OCI-LY1 (cell line): ENCODE measurements around the gene CASQ1.

Experiments used
- H2AFZ ChIP-seq: fragments of 200-600 bp; sonication (generic), shearing (Covaris generic); 2 replicates; pipeline ENCODE4 v1.6.0; 2014; ENCODE audit warnings: antibody characterized with exemption, mild to moderate bottlenecking, low read length
- H3F3A ChIP-seq: fragments of 200-600 bp; sonication (generic), shearing (Covaris generic); 2 replicates; pipeline ENCODE4 v1.6.0; 2014; ENCODE audit warnings: mild to moderate bottlenecking, antibody characterized with exemption, low read length, moderate library complexity; ENCODE audit not compliant: insufficient read depth
- H3K27ac ChIP-seq: fragments of 200-600 bp; sonication (generic); 2 replicates; pipeline ENCODE4 v1.5.1; 2014; ENCODE audit warnings: low read length, mixed run types, mild to moderate bottlenecking, low read depth; ENCODE audit not compliant: poor library complexity, severe bottlenecking
- H3K27me3 ChIP-seq: fragments of 200-600 bp; sonication (generic); 2 replicates; pipeline ENCODE4 v1.6.0; 2014; ENCODE audit warnings: antibody characterized with exemption, mild to moderate bottlenecking, low read length, moderate library complexity; ENCODE audit not compliant: insufficient read depth
- H3K36me3 ChIP-seq: fragments of 200-600 bp; sonication (generic); 2 replicates; pipeline ENCODE4 v1.6.1; 2014; ENCODE audit warnings: mild to moderate bottlenecking, antibody characterized with exemption, low read length, moderate library complexity, mixed read lengths; ENCODE audit not compliant: insufficient read depth
- H3K4me1 ChIP-seq: fragments of 200-600 bp; sonication (generic); 2 replicates; pipeline ENCODE4 v1.5.1; 2014; ENCODE audit warnings: mild to moderate bottlenecking, low read length, moderate library complexity; ENCODE audit not compliant: insufficient read depth, severe bottlenecking
- H3K4me2 ChIP-seq: fragments of 200-600 bp; sonication (generic), shearing (Covaris generic); 2 replicates; pipeline ENCODE4 v1.6.1; 2014; ENCODE audit warnings: low read length
- H3K4me3 ChIP-seq: fragments of 200-600 bp; sonication (generic); 2 replicates; pipeline ENCODE4 v1.5.1; 2014; ENCODE audit warnings: low read length, low read depth, mild to moderate bottlenecking, mixed read lengths; ENCODE audit not compliant: poor library complexity, severe bottlenecking
- H3K79me2 ChIP-seq: fragments of 200-600 bp; shearing (Covaris generic); 2 replicates; pipeline ENCODE4 v1.6.1; 2016; ENCODE audit warnings: mixed run types, low read length, mixed read lengths; ENCODE audit not compliant: insufficient read depth
- H3K9ac ChIP-seq: fragments of 200-600 bp; sonication (generic), shearing (Covaris generic); 2 replicates; pipeline ENCODE4 v1.6.1; 2014; ENCODE audit warnings: mild to moderate bottlenecking, low read length, mixed read lengths
- H3K9me2 ChIP-seq: fragments of 200-600 bp; sonication (generic), shearing (Covaris generic); 2 replicates; pipeline ENCODE4 v1.6.1; 2014; ENCODE audit warnings: low read depth, mild to moderate bottlenecking, low read length, mixed read lengths
- H3K9me3 ChIP-seq: fragments of 200-600 bp; shearing (Covaris generic); 2 replicates; pipeline ENCODE4 v1.6.1; 2014; ENCODE audit warnings: low read length, mixed read lengths
- H4K20me1 ChIP-seq: fragments of 200-600 bp; sonication (generic), shearing (Covaris generic); 2 replicates; pipeline ENCODE4 v1.6.0; 2016; ENCODE audit warnings: mild to moderate bottlenecking, low read length; ENCODE audit not compliant: insufficient read depth
- EZH2 ChIP-seq: fragments of 200-600 bp; sonication (generic), shearing (Covaris generic); IDR thresholded peaks from 2 replicates; pipeline ENCODE4 v1.8.0; 2017; ENCODE audit warnings: borderline replicate concordance, mixed run types, mild to moderate bottlenecking, antibody characterized with exemption, low read length, moderate library complexity, mixed read lengths
- TF ChIP-seq, protein P1 (sequence below): fragments of 200-600 bp; sonication (generic), shearing (Covaris generic); IDR thresholded peaks from 2 replicates; pipeline ENCODE4 v1.5.1; 2017; ENCODE audit warnings: mild to moderate bottlenecking, antibody characterized with exemption, low read length, moderate library complexity, mixed read lengths

The CASQ1 gene

DNA sequence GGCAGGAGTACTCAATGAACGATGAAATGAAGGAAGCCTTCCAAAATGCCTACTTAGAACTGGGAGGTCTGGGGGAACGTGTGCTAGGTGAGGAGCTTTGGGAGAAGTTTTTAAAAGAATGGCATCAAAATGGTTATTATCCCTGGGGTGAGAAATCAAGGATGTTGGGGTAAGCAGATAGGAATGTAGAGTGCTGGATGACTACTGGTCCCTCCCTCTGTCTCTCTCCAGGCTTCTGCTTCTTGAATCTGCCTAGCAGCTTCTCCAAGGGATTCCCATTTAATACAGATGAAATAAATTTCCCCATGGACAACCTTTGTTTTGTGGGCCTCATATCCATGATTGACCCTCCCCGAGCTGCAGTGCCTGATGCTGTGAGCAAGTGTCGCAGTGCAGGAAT, 19.0 kb upstream of the CASQ1 start:
- no peaks in the 10 kb centered on the region for H3K9me2 ChIP-seq
- H3K27me3 ChIP-seq = peaks cover 5% of the 10 kb centered on the region; the same call in 1 of the 2 replicates
- H3K36me3 ChIP-seq = no peaks in the 10 kb centered on the region
- H3K79me2 ChIP-seq = no peaks in the 10 kb centered on the region
- TF ChIP-seq, protein P1, sequence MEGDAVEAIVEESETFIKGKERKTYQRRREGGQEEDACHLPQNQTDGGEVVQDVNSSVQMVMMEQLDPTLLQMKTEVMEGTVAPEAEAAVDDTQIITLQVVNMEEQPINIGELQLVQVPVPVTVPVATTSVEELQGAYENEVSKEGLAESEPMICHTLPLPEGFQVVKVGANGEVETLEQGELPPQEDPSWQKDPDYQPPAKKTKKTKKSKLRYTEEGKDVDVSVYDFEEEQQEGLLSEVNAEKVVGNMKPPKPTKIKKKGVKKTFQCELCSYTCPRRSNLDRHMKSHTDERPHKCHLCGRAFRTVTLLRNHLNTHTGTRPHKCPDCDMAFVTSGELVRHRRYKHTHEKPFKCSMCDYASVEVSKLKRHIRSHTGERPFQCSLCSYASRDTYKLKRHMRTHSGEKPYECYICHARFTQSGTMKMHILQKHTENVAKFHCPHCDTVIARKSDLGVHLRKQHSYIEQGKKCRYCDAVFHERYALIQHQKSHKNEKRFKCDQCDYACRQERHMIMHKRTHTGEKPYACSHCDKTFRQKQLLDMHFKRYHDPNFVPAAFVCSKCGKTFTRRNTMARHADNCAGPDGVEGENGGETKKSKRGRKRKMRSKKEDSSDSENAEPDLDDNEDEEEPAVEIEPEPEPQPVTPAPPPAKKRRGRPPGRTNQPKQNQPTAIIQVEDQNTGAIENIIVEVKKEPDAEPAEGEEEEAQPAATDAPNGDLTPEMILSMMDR = no peak
- TF ChIP-seq EZH2 = no peak
- no peak overlapping the region for H3K4me3 ChIP-seq
- H3K27ac ChIP-seq = no peak overlapping the region
- H2AFZ ChIP-seq = no peak overlapping the region
- H3K9me3 ChIP-seq = no peaks in the 10 kb centered on the region
- H3K4me1 ChIP-seq = peaks cover 4% of the 10 kb centered on the region
- H3K9ac ChIP-seq = no peak overlapping the region
- H4K20me1 ChIP-seq = no peaks in the 10 kb centered on the region
- no peaks in the 10 kb centered on the region for H3F3A ChIP-seq
- no peak overlapping the region for H3K4me2 ChIP-seq

DNA sequence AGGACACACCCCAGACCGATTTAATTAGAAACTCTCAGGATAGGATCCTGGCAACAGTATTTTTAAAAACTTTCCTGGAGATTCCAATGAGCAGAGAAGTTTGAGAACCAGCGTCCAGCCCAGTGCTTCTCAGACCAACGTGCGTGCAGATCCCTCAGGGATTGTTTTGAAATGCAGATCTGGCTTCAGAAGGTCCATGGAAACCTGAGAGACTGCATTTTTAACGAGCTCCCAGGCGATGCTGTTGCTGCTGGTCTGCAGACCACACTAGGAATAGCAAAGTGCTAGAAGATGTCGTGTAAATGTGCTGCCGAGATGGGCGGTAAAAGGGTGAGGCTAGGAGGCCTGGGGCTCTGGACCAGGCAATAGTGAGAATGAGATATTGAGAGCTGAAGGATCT, 18.4 kb upstream of the CASQ1 start:
- H3K27ac ChIP-seq = no peak overlapping the region
- no peaks in the 10 kb centered on the region for H4K20me1 ChIP-seq
- H3F3A ChIP-seq = no peaks in the 10 kb centered on the region
- no peak overlapping the region for H2AFZ ChIP-seq
- H3K9me3 ChIP-seq = no peaks in the 10 kb centered on the region
- H3K27me3 ChIP-seq = peaks cover 5% of the 10 kb centered on the region; the same call in 1 of the 2 replicates
- no peak overlapping the region for H3K4me3 ChIP-seq
- no peak for TF ChIP-seq EZH2
- TF ChIP-seq, protein P1 = no peak
- H3K9me2 ChIP-seq = no peaks in the 10 kb centered on the region
- H3K4me2 ChIP-seq = no peak overlapping the region
- H3K4me1 ChIP-seq = peaks cover 4% of the 10 kb centered on the region
- H3K79me2 ChIP-seq = no peaks in the 10 kb centered on the region
- no peaks in the 10 kb centered on the region for H3K36me3 ChIP-seq
- no peak overlapping the region for H3K9ac ChIP-seq

DNA sequence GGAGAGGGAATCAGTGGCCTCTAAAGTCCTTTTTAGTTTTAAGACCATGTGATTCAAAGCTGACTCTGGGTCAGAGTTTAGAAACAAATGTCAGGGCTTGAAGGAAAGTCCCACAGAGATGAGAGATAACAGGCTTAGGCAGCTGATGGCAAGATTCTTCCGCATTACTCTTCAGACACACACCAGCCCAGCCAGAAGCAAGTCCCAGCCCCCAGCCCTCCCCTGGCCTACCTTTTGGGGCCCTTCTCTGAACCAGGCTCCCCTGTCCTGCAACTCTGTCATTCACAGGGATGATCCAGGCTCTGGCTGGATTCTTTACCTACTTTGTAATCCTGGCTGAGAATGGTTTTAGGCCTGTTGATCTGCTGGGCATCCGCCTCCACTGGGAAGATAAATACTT, 13.1 kb upstream of the CASQ1 start:
- Histone ChIP-seq H3K27ac (no peak overlapping the region), H2AFZ (no peak overlapping the region), H3K79me2 (no peaks in the 10 kb centered on the region), H3K4me3 (no peak overlapping the region), H3K9me3 (no peaks in the 10 kb centered on the region), H3F3A (no peaks in the 10 kb centered on the region), H4K20me1 (no peaks in the 10 kb centered on the region), H3K36me3 (no peaks in the 10 kb centered on the region), H3K9me2 (no peaks in the 10 kb centered on the region), H3K4me2 (no peak overlapping the region), H3K27me3 (peaks cover 5% of the 10 kb centered on the region; the same call in 1 of the 2 replicates), H3K9ac (no peak overlapping the region), H3K4me1 (no peaks in the 10 kb centered on the region)
- TF ChIP-seq, protein P1 = no peak
- TF ChIP-seq EZH2 = no peak
